HEK293 (cell line): ENCODE data around the gene NNT.

Experiments
- FEZF1 ChIP-seq: fragments of 450-650 bp; formaldehyde crosslinking; IDR thresholded peaks from 2 replicates; pipeline ENCODE4 v1.5.1; 2016; ENCODE audit warnings: missing biosample characterization, missing genetic modification characterization
- ZNF121 ChIP-seq: fragments of 450-650 bp; formaldehyde crosslinking; IDR thresholded peaks from 2 replicates; pipeline ENCODE4 v1.5.1; 2016; ENCODE audit warnings: missing biosample characterization, missing genetic modification characterization
- ZNF140 ChIP-seq: fragments of 450-650 bp; formaldehyde crosslinking; IDR thresholded peaks from 2 replicates; pipeline ENCODE4 v1.5.1; 2016; ENCODE audit warnings: missing biosample characterization, missing genetic modification characterization
- ZNF747 ChIP-seq: fragments of 450-650 bp; formaldehyde crosslinking; IDR thresholded peaks from 2 replicates; pipeline ENCODE4 v1.5.1; 2016; ENCODE audit warnings: missing biosample characterization, missing genetic modification characterization
- TF ChIP-seq, protein P1 (sequence below): fragments of 450-650 bp; formaldehyde crosslinking; IDR thresholded peaks from 2 replicates; pipeline ENCODE4 v1.5.1; 2016; ENCODE audit warnings: missing biosample characterization, missing genetic modification characterization

- TF ChIP-seq, protein P1, sequence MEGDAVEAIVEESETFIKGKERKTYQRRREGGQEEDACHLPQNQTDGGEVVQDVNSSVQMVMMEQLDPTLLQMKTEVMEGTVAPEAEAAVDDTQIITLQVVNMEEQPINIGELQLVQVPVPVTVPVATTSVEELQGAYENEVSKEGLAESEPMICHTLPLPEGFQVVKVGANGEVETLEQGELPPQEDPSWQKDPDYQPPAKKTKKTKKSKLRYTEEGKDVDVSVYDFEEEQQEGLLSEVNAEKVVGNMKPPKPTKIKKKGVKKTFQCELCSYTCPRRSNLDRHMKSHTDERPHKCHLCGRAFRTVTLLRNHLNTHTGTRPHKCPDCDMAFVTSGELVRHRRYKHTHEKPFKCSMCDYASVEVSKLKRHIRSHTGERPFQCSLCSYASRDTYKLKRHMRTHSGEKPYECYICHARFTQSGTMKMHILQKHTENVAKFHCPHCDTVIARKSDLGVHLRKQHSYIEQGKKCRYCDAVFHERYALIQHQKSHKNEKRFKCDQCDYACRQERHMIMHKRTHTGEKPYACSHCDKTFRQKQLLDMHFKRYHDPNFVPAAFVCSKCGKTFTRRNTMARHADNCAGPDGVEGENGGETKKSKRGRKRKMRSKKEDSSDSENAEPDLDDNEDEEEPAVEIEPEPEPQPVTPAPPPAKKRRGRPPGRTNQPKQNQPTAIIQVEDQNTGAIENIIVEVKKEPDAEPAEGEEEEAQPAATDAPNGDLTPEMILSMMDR (tag by site-specific recombination), result no peak
- TF ChIP-seq ZNF121 (tag by site-specific recombination) (no peak), ZNF140 (tag by site-specific recombination) (no peak), ZNF747 (tag by site-specific recombination) (no peak), FEZF1 (no peak)
Observed at GRCh38 chr5:43691893-43692292, 88.9 kb downstream of the NNT start.
